ENCODE data around the gene CRLF3. TPM values are rescaled to one million over a fixed set of nuclear protein-coding genes. Genes with fewer than 3 reads are reported as not detected.
"Not testable (repeated sequence)": the region's sequence is repeated elsewhere in the genome, so short reads cannot be mapped to it uniquely, and the experiment has no call there.

Gene CRLF3
- total RNA-seq, 2 experiments from 2014 or later: 26.4 to 45.3 TPM

DNA sequence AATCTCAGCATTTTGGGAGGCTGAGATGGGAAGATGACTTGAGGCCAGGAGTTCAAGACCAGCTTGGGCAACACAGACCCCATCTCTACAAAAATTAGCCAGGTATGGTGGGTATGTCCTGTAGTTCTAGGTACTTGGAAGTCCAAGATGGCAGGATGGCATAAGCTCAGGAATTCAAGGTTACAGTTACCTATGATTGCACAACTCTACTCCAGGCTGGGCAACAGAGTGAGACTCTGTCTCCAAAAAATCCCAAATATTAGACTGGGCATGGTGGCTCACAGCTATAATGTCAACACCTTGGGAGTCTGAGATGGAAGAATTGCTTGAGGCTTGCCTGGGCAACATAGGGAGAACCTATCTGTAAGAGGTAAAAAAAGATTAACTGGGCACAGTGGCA lies 63.4 kb downstream of the CRLF3 start:
- H3K4me3 ChIP-seq (ENCODE audit: low read depth, low read length, poor library complexity, severe bottlenecking): no peak overlapping the region
- ChIA-PET POLR2A (interaction anchor here (0.7 kb wide), 1 partner anchor 20 kb away, joined by 6 read pairs; no protein-coding TSS in a partner anchor), CTCF (ENCODE audit: unreplicated experiment) (no interaction called here)
- H2AFZ ChIP-seq (ENCODE audit: low read length): no peak overlapping the region
- intact Hi-C loops (cut with micrococcal nuclease; ENCODE audit: unreplicated experiment): no loop called here
- BruUV-seq (replicated peaks): no TSS peak
- H3K4me2 ChIP-seq (ENCODE audit: low read length): no peak overlapping the region
- DNase-seq (ENCODE audit: low spot score): no peak
- H3K36me3 ChIP-seq (ENCODE audit: insufficient read depth, low read length): peaks cover 90% of the 10 kb centered on the region
- H4K20me1 ChIP-seq (ENCODE audit: insufficient read depth, low read length): 0 out of 2 replicates have a peak, but pooled peaks cover 8% of the 10 kb centered on the region
- H3K9me2 ChIP-seq (ENCODE audit: insufficient read depth, low read length): no peaks in the 10 kb centered on the region
- H3K9me3 ChIP-seq (ENCODE audit: low read length): no peaks in the 10 kb centered on the region
- H3K27ac ChIP-seq (ENCODE audit: low read depth, low read length, poor library complexity, severe bottlenecking): no peak overlapping the region
- TF ChIP-seq, protein P1, sequence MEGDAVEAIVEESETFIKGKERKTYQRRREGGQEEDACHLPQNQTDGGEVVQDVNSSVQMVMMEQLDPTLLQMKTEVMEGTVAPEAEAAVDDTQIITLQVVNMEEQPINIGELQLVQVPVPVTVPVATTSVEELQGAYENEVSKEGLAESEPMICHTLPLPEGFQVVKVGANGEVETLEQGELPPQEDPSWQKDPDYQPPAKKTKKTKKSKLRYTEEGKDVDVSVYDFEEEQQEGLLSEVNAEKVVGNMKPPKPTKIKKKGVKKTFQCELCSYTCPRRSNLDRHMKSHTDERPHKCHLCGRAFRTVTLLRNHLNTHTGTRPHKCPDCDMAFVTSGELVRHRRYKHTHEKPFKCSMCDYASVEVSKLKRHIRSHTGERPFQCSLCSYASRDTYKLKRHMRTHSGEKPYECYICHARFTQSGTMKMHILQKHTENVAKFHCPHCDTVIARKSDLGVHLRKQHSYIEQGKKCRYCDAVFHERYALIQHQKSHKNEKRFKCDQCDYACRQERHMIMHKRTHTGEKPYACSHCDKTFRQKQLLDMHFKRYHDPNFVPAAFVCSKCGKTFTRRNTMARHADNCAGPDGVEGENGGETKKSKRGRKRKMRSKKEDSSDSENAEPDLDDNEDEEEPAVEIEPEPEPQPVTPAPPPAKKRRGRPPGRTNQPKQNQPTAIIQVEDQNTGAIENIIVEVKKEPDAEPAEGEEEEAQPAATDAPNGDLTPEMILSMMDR (conservative IDR thresholded peaks at IDR 0.05; ENCODE audit: low read length): no peak
- H3K4me1 ChIP-seq (ENCODE audit: insufficient read depth, low read length, poor library complexity, severe bottlenecking): no peaks in the 10 kb centered on the region
- H3K79me2 ChIP-seq (ENCODE audit: insufficient read depth, low read depth, low read length): peaks cover 25% of the 10 kb centered on the region; the same call in 1 of the 2 replicates

DNA sequence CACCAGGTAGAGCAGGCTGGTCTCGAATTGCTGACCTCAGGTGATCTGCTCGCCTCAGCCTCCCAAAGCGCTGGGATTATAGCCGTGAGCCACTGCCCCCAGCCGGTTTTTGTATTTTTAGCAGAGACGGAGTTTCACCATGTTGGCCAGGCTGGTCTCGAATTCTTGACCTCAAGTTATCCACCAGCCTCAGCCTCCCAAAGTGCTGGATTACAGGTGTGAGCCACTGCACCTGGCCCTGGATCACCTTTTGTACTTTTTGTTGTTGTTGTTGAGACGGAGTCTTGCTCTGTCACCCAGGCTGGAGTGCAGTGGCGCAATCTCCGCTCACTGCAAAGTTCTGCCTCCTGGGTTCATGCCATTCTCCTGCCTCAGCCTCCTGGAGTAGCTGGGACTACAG lies 71.2 kb downstream of the CRLF3 start:
- H3K4me1 ChIP-seq (ENCODE audit: insufficient read depth, low read length, poor library complexity, severe bottlenecking); H2AFZ ChIP-seq (ENCODE audit: low read length); H3K9me3 ChIP-seq (ENCODE audit: low read length); intact Hi-C loops (cut with micrococcal nuclease; ENCODE audit: unreplicated experiment); H3K9me2 ChIP-seq (ENCODE audit: insufficient read depth, low read length); BruUV-seq (replicated peaks); H3K4me2 ChIP-seq (ENCODE audit: low read length); POLR2A ChIA-PET; H3K4me3 ChIP-seq (ENCODE audit: low read depth, low read length, poor library complexity, severe bottlenecking); H3K27ac ChIP-seq (ENCODE audit: low read depth, low read length, poor library complexity, severe bottlenecking); DNase-seq (ENCODE audit: low spot score): not testable (repeated sequence)
- H3K79me2 ChIP-seq (ENCODE audit: insufficient read depth, low read depth, low read length): peaks cover 22% of the 10 kb centered on the region; the same call in 1 of the 2 replicates
- H4K20me1 ChIP-seq (ENCODE audit: insufficient read depth, low read length): 0 out of 2 replicates have a peak, but pooled peaks cover 16% of the 10 kb centered on the region
- H3K36me3 ChIP-seq (ENCODE audit: insufficient read depth, low read length): peaks cover 86% of the 10 kb centered on the region
- CTCF ChIA-PET (ENCODE audit: unreplicated experiment): interaction anchor here (0.6 kb wide), 1 partner anchor 1743 kb away, joined by 3 read pairs; no protein-coding TSS in a partner anchor

DNA sequence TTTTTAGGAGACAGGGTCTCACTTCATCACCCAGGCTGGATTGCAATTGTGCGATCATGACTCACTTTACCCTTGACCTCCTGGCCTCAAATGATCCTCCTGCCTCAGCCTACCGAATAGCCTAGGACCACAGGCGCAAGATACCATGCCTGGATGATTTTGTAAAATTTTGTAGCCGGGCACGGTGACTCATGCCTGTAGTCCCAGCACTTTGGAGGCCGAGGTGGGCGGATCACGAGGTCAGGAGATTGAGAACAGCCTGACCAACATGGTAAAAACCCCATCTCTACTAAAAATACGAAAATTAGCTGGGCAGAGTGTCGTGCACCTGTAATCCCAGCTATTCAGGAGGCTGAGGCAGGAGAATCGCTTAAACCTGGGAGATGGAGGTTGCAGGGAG lies 73.5 kb downstream of the CRLF3 start:
- peaks cover 19% of the 10 kb centered on the region; the same call in 1 of the 2 replicates for H3K79me2 ChIP-seq (ENCODE audit: insufficient read depth, low read depth, low read length)
- H3K4me2 ChIP-seq (ENCODE audit: low read length); H3K4me3 ChIP-seq (ENCODE audit: low read depth, low read length, poor library complexity, severe bottlenecking); BruUV-seq (replicated peaks); DNase-seq (ENCODE audit: low spot score); H3K9me2 ChIP-seq (ENCODE audit: insufficient read depth, low read length); H3K4me1 ChIP-seq (ENCODE audit: insufficient read depth, low read length, poor library complexity, severe bottlenecking); H4K20me1 ChIP-seq (ENCODE audit: insufficient read depth, low read length); intact Hi-C loops (cut with micrococcal nuclease; ENCODE audit: unreplicated experiment); H3K27ac ChIP-seq (ENCODE audit: low read depth, low read length, poor library complexity, severe bottlenecking); H2AFZ ChIP-seq (ENCODE audit: low read length); CTCF ChIA-PET (ENCODE audit: unreplicated experiment); H3K9me3 ChIP-seq (ENCODE audit: low read length): not testable (repeated sequence)
- peaks cover 84% of the 10 kb centered on the region for H3K36me3 ChIP-seq (ENCODE audit: insufficient read depth, low read length)
- POLR2A ChIA-PET: interaction anchor here (0.5 kb wide), 1 partner anchor 1160 kb away, joined by 3 read pairs; no protein-coding TSS in a partner anchor

DNA sequence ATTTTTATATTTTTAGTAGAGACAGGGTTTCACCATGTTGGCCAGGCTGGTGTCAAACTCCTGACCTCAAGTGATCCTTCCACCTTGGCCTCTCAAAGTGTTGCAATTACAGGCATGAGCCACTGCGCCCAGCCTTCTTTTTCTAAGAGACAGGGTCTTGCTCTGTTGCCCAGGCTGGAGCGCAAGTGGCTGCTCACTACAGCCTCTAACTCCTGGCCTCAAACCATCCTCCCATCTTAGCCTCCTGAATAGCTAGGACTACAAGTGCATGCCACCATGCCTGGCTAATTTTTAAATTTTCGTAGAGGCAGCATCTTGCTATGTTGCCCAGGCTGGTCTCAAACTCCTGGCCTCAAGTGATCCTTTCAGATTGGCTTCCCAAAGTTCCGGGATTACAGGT lies 76.9 kb downstream of the CRLF3 start:
- H3K27ac ChIP-seq (ENCODE audit: low read depth, low read length, poor library complexity, severe bottlenecking); H2AFZ ChIP-seq (ENCODE audit: low read length); CTCF ChIA-PET (ENCODE audit: unreplicated experiment); H3K4me2 ChIP-seq (ENCODE audit: low read length); DNase-seq (ENCODE audit: low spot score); H3K4me1 ChIP-seq (ENCODE audit: insufficient read depth, low read length, poor library complexity, severe bottlenecking); H3K9me3 ChIP-seq (ENCODE audit: low read length); BruUV-seq (replicated peaks); intact Hi-C loops (cut with micrococcal nuclease; ENCODE audit: unreplicated experiment); H3K4me3 ChIP-seq (ENCODE audit: low read depth, low read length, poor library complexity, severe bottlenecking); H3K9me2 ChIP-seq (ENCODE audit: insufficient read depth, low read length); POLR2A ChIA-PET; H4K20me1 ChIP-seq (ENCODE audit: insufficient read depth, low read length): not testable (repeated sequence)
- H3K79me2 ChIP-seq (ENCODE audit: insufficient read depth, low read depth, low read length): peaks cover 28% of the 10 kb centered on the region; the same call in 1 of the 2 replicates
- peaks cover 88% of the 10 kb centered on the region for H3K36me3 ChIP-seq (ENCODE audit: insufficient read depth, low read length)

DNA sequence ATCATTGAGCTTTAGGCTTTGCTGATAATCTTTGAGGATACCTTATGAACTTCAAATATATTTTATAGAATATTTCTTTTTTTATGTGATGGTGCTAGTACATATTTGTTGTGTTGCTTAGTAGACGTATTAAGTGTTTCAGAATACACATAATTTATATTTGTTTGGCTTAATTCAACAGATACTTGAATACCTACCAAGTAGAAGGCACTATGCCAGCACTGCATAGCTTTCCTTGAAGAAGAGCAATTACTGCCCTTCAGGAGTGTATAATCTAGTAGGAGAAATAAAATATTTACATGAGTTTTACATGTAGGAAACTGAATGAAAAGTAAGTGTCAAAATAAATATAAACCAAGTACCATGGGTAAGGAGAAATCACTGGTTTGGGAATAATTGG lies 81.8 kb downstream of the CRLF3 start:
- intact Hi-C loops (cut with micrococcal nuclease; ENCODE audit: unreplicated experiment); DNase-seq (ENCODE audit: low spot score); CTCF ChIA-PET (ENCODE audit: unreplicated experiment); H3K9me2 ChIP-seq (ENCODE audit: insufficient read depth, low read length); BruUV-seq (replicated peaks); H3K4me1 ChIP-seq (ENCODE audit: insufficient read depth, low read length, poor library complexity, severe bottlenecking); H3K4me2 ChIP-seq (ENCODE audit: low read length); H3K9me3 ChIP-seq (ENCODE audit: low read length); H3K27ac ChIP-seq (ENCODE audit: low read depth, low read length, poor library complexity, severe bottlenecking); H4K20me1 ChIP-seq (ENCODE audit: insufficient read depth, low read length); H3K4me3 ChIP-seq (ENCODE audit: low read depth, low read length, poor library complexity, severe bottlenecking); H2AFZ ChIP-seq (ENCODE audit: low read length); POLR2A ChIA-PET: not testable (repeated sequence)
- H3K36me3 ChIP-seq (ENCODE audit: insufficient read depth, low read length): peaks cover 86% of the 10 kb centered on the region
- peaks cover 71% of the 10 kb centered on the region for H3K79me2 ChIP-seq (ENCODE audit: insufficient read depth, low read depth, low read length)

DNA sequence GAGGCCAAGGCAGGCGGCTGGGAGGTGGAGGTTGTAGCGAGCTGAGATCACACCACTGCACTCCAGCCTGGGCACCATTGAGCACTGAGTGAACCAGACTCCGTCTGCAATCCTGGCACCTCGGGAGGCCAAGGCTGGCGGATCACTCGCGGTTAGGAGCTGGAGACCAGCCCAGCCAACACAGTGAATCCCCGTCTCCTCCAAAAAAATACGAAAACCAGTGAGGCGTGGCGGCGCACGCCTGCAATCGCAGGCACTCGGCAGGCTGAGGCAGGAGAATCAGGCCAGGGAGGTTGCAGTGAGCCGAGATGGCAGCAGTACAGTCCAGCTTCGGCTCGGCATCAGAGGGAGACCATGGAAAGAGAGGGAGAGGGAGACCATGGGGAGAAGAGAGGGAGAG lies 88.1 kb downstream of the CRLF3 start:
- H3K9me2 ChIP-seq (ENCODE audit: insufficient read depth, low read length); H3K9me3 ChIP-seq (ENCODE audit: low read length); CTCF ChIA-PET (ENCODE audit: unreplicated experiment); H3K4me3 ChIP-seq (ENCODE audit: low read depth, low read length, poor library complexity, severe bottlenecking); intact Hi-C loops (cut with micrococcal nuclease; ENCODE audit: unreplicated experiment); DNase-seq (ENCODE audit: low spot score); H2AFZ ChIP-seq (ENCODE audit: low read length); H3K27ac ChIP-seq (ENCODE audit: low read depth, low read length, poor library complexity, severe bottlenecking); H3K4me2 ChIP-seq (ENCODE audit: low read length); POLR2A ChIA-PET; BruUV-seq (replicated peaks): not testable (repeated sequence)
- peaks cover 72% of the 10 kb centered on the region for H3K36me3 ChIP-seq (ENCODE audit: insufficient read depth, low read length)
- peaks cover 93% of the 10 kb centered on the region for H3K79me2 ChIP-seq (ENCODE audit: insufficient read depth, low read depth, low read length)
- H3K4me1 ChIP-seq (ENCODE audit: insufficient read depth, low read length, poor library complexity, severe bottlenecking): peaks cover 12% of the 10 kb centered on the region
- peaks cover 22% of the 10 kb centered on the region for H4K20me1 ChIP-seq (ENCODE audit: insufficient read depth, low read length)
